Esophagus muscularis mucosa (tissue), 4 donors: ENCODE results near the gene AGMAT.

ENCODE experiments used
- CTCF ChIP-seq, 3 experiments: fragments of 200-600 bp in 2 of 3; fragments of 450-650 bp in 1 of 3; sonication (generic) in 2 of 3; IDR thresholded peaks; one replicate each; pipeline ENCODE4 v1.5.1; 2017 to 2019; ENCODE audit warnings: antibody characterized with exemption in 3 of 3, mild to moderate bottlenecking in 2 of 3, moderate library complexity in 1 of 3
- EP300 ChIP-seq: sonication (generic); formaldehyde crosslinking; IDR thresholded peaks from one replicate; pipeline ENCODE4 v1.6.1; 2017; ENCODE audit warnings: antibody characterized with exemption
- POLR2A ChIP-seq: fragments of 450-650 bp; IDR thresholded peaks from one replicate; pipeline ENCODE4 v1.6.1; 2017; ENCODE audit warnings: antibody characterized with exemption, moderate library complexity, mild to moderate bottlenecking, low read depth
- POLR2AphosphoS5 ChIP-seq, 2 donors: sonication (generic); formaldehyde crosslinking; IDR thresholded peaks; one replicate each; pipeline ENCODE4 v1.6.1; 2017; ENCODE audit warnings: antibody characterized with exemption in 2 of 2

DNA sequence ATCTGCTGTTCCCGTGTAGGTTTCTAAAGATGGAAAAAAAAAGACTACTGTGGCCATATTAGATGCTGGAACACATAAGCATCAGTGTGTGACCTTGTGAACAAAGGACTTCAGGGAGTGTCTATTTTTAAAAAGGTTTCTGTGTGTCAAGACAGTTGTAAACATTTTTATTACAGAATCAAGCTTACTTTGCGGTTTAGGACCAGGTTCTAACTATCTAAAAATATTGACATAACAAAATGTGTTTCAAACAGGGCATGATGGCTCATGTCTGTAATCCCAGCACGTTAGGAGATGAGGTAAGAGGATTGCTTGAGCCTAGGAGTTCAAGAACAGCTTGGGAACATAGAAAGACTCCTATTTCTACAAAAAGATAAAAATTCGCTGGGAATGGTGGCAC, 25.3 kb upstream of the AGMAT start:
- TF ChIP-seq EP300, result no peak
- no peak for TF ChIP-seq CTCF (IDR thresholded peaks at IDR 0.05)
- TF ChIP-seq POLR2A, result no peak
- TF ChIP-seq POLR2AphosphoS5 (IDR thresholded peaks at IDR 0.05), result no peak
